ENCODE data around the gene AAK1.
"Not testable (repeated sequence)": the region's sequence is repeated elsewhere in the genome, so short reads cannot be mapped to it uniquely, and the experiment has no call there.

The AAK1 gene

GRCh38 chr2:69559442-69560146 lies 83.9 kb downstream of the AAK1 start:
- peak; percentile 73 for TF ChIP-seq CTCF (IDR thresholded peaks at IDR 0.05; ENCODE audit: low read depth, low read length, missing control alignments)
- no peak overlapping the region for H3K4me3 ChIP-seq (ENCODE audit: low read depth, low read length)
- DNase-seq (ENCODE audit: low read depth): peak; percentile 37

- TF ChIP-seq CTCF (IDR thresholded peaks at IDR 0.05; ENCODE audit: low read depth, low read length, missing control alignments): no peak
- H3K4me3 ChIP-seq (ENCODE audit: low read depth, low read length): no peak overlapping the region
Observed at GRCh38 chr2:69556008-69556407, 87.5 kb downstream of the AAK1 start.

GRCh38 chr2:69554981-69555380 lies 88.6 kb downstream of the AAK1 start:
- DNase-seq (ENCODE audit: low read depth): peak; percentile 19
- no peak overlapping the region for H3K4me3 ChIP-seq (ENCODE audit: low read depth, low read length)
- TF ChIP-seq CTCF (IDR thresholded peaks at IDR 0.05; ENCODE audit: low read depth, low read length, missing control alignments): no peak

More at GRCh38 chr2:69556008-69556407, 87.5 kb downstream of the AAK1 start:
- no peak for DNase-seq (ENCODE audit: low read depth)

- TF ChIP-seq CTCF (IDR thresholded peaks at IDR 0.05; ENCODE audit: low read depth, low read length, missing control alignments): no peak
- no peak for DNase-seq (ENCODE audit: low read depth)
- no peak overlapping the region for H3K4me3 ChIP-seq (ENCODE audit: low read depth, low read length)
Observed at GRCh38 chr2:69554568-69554967, 89.0 kb downstream of the AAK1 start.

- no peak overlapping the region for H3K4me3 ChIP-seq (ENCODE audit: low read depth, low read length)
- TF ChIP-seq CTCF (IDR thresholded peaks at IDR 0.05; ENCODE audit: low read depth, low read length, missing control alignments): no peak
- no peak for DNase-seq (ENCODE audit: low read depth)
Observed at GRCh38 chr2:69553991-69554390, 89.5 kb downstream of the AAK1 start.

- not testable (repeated sequence) for H3K4me3 ChIP-seq (ENCODE audit: low read depth, low read length); DNase-seq (ENCODE audit: low read depth)
Observed at GRCh38 chr2:69550511-69550910, 93.0 kb downstream of the AAK1 start.

GRCh38 chr2:69549421-69549820 lies 94.1 kb downstream of the AAK1 start:
- no peak for DNase-seq (ENCODE audit: low read depth)
- no peak overlapping the region for H3K4me3 ChIP-seq (ENCODE audit: low read depth, low read length)
- TF ChIP-seq CTCF (IDR thresholded peaks at IDR 0.05; ENCODE audit: low read depth, low read length, missing control alignments): no peak
